Measurements from ENCODE around the gene UBE2E2.

Gene UBE2E2

GRCh38 chr3:23484386-23484785 lies 281.3 kb downstream of the UBE2E2 start:
- DNase-seq: no peak

- no peak for DNase-seq
Measured at GRCh38 chr3:23485922-23486321, 282.8 kb downstream of the UBE2E2 start.

- DNase-seq: no peak
Measured at GRCh38 chr3:23487015-23487414, 283.9 kb downstream of the UBE2E2 start.

DNA sequence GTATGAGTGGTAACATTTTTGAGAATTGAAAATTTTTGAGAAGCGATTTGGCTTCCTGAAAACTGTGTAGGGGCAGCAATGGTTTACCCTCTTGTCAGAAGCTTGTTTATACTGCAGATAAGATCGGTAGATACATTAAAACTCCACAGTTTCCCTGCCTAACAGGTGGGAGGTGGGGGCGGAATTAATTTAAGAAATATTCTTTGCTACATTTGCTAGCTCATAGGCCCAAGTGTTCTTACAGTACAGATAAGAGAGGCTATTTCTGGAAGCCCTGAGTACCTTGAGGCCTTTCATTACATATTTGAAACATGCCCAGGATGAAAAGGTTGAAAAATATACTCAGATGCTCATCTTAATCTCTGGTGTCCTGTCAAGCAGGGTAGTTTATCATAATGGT lies 285.5 kb downstream of the UBE2E2 start:
- DNase-seq: no peak

- DNase-seq: no peak
Measured at GRCh38 chr3:23489300-23490158, 286.4 kb downstream of the UBE2E2 start.

DNA sequence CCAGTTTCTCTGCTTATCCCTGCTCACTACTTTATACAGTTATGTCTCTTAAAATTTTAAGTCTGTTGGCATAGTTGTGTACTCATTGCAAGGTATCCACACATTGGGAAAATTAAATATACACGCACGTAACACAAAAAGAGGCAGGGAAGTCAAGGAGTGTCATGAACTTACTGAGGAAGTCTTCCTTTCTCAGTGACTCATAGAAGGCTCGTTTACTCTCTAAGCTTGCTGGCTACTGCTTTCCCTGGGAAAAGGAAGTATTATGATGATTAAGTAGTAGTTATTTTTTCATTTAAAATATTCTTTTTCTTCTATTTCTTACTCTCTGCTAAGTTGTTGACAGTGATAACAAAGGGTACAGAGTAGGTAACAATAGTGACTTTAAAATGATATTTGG lies 287.3 kb downstream of the UBE2E2 start:
- no peak for DNase-seq

DNA sequence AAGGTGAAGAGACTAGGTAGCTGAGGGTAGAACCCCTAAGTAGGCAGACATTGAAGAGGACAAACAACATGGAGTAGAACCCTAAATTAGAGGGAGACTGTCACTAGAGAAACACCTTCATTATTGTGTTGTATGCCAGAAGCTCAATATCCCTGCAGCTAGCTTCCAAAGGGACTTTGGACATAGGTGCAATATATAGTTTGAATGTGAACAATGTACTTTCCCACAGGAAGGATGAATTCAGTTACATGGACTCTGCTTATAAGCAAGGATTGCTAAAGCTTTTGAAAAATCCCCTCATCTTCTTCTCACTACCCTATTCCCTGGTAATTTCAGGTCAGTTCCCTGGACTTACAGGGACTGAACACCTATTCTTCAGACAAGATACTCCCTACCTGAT lies 288.9 kb downstream of the UBE2E2 start:
- DNase-seq: no peak

- no peak for DNase-seq
Measured at GRCh38 chr3:23493889-23494288, 290.8 kb downstream of the UBE2E2 start.

DNA sequence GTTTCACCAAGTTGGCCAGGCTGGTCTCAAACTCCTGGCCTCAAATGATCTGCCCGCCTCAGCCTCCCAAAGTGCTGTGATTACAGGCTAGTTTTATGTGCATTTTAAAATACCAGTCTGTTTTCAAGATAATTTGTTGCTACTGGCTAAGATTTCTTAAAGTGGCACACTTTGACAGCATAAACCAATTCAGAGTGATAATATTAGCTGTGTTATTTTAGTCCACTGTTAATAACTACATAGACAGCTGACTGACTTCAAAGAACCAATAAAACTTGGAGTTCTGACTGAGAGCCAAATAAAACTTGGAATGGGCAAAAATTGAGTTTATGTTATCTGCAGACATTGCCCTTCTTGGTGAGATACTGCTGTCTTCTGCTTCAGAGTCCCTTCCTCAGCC lies 291.8 kb downstream of the UBE2E2 start:
- DNase-seq: no peak

DNA sequence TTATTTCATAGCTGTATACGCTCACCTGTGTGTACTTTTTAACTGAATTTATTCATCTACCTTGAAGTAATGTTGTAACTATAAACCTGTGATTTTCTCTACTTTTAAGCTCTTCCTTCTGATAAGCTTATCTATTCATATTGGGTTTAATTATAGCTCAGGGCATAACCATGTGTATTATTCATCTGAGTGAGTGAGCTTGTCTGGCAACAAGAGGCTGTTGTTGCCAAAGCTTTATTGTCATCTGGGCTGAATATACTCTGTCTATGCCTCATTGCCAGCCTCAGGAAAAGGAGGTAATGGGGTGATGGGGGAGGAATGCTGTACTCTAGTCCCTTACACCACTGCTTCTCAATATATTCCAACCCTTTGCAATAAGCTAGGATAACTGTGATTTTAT lies 292.4 kb downstream of the UBE2E2 start:
- DNase-seq: no peak

DNA sequence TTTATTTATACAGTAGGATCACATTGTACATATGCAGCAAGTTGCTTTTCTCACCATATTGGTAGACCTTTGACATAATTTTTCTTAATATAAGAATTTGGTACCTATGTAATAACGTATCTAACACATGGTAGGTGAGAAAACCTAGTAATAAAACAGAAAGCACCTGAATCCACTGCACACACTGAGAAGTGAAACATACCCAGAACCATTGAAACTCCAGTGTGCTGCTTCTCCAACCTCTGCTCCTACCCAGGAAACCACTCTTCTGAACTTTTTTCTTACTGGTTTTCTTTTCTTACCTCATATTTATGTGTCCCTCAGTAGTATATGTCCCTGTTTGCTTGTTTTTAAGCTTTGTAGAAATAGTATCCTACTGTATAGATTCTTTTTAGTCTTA lies 293.0 kb downstream of the UBE2E2 start:
- DNase-seq: no peak

DNA sequence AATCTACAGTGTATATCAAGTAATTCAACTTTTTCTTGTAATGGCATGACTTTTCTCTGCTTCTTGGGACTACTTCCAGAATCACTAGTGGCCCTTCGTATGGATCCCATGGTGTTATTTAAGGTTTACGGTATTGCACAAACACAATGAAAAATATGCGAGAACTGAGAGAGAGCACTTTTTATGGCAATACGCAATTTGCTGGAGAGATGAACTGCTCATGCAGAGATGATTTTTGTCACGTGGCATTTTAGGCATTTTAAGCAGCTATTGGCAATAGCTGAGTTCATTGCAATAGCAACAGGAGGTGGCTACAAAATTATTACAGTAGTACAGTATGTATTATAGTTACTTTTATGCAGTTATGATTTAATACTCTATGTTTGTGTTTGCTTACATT lies 294.0 kb downstream of the UBE2E2 start:
- DNase-seq: no peak

DNA sequence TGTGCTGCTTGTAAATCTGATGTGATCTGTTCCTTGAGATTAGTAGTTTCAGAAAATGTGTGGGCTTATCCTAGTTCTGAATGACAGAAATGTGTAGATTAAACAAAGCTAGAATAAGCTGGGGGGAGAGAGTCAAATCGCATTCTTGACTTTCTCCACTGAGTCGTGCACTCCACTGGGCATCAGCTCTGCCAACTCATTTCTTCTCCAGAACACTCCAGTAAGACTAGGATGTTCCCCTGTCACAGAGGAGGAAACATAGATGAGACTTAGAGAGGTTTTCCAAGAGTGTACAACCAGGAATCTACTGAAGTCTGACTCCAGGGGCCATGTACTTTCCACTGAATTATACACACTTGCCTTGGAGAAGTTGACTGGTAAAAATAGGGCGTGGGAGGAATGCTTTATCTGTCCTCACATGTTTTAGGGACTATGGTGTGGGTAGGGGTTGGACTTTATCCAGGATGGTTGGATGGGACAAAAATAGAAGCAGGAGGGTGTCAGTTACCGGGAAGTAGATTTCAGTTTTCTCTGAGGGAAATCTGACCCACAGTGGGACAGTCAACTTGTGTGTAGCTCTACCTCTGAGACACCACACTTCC lies 298.2 kb downstream of the UBE2E2 start:
- no peak for DNase-seq

DNA sequence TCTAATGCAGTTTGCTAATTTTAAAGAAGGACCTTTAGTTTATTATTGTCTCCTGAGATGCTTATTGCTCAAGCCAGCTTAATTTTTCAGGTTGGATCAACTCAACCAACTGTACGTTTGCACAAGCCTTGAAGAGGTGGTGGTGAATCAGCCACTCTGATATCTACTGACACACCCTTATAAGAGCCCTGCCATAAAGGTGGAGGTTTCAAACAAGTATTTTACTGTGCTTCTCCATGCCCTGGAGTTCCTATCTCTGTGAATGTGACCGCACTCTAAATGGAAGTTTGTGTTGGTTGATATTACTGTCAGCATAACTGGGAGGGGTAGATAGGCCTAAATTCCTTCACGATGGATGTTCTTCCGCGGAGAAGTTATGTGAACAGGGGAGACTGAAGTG lies 305.3 kb downstream of the UBE2E2 start:
- DNase-seq: no peak

GRCh38 chr3:23518441-23518840 lies 315.3 kb downstream of the UBE2E2 start:
- no peak for DNase-seq

GRCh38 chr3:23519314-23520208 lies 316.4 kb downstream of the UBE2E2 start:
- DNase-seq: no peak

DNA sequence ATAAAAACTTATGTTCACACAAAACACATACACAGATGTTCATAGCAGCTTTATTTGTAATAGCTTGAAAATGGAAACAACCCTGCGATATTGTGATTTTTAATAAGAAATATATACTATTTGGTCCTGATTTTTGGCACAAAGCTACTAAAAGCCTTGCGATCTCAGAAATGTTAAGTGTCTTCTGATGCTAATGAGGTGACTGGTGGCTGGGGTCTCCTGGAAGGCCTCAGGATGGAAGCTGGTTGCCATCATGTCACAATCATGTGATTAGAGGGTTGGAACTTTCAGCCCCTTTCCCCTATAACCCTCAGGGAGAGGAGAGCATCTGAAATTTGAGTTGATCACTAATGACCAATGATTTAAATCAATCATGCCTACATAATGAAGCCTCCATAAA lies 324.2 kb downstream of the UBE2E2 start:
- no peak for DNase-seq

DNA sequence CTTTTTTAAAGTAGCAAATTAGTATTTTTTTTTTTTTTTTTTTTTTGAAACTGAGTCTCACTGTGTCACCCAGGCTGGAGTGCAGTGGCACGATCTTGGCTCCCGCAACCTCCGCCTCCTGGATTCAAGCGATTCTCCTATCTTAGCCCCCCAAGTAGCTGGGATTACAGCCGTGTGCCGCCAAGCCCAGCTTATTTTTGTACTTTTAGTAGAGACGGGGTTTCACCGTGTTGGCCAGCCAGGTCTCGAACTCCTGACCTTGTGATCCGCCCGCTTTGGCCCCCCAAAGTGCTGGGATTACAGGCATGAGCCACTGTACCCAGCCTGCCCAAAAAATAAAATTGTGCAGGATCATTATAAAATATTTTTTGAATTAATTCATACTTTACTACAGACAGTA lies 330.5 kb downstream of the UBE2E2 start:
- DNase-seq: no peak

DNA sequence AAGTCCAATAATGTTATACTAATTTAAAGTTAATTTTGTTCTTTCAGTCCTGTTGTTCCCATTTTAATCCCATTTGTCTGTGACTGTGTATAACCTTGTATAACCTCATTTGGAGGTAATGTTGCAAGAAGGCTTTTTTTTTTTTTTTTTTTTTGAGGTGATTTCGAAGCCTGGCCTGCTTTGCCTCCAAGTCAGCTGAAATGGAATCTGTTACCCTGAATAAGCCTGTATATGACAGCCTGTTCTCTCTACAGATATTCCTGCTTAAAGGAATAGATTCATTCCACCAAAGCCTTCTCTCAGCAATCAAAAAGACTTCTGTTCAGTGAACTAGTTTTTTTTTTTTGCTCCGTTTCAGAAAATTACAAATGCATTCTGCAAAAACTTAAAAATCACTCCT lies 330.9 kb downstream of the UBE2E2 start:
- DNase-seq: no peak

DNA sequence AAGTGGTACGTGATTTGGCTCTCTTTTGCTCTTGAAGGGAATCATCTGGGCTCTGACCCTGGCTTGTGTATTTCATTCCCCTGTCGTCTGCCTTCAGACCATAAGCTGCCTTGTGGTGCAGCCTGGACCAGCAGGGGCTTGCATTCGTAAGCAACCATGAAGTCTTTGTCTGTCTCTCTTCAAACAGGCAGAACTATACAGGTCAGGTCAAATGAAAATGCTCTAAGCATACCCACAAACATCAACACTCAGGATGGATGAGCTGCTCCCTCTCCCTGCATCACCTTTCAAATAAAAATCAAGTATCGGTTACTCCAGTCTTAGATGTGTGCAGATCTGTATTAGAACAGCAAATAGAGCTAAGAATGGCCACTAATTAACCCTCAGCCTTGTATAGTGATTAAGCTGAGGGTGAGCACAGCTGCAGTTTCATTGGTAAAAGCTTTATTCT lies 334.0 kb downstream of the UBE2E2 start:
- no peak for DNase-seq

GRCh38 chr3:23539185-23539584 lies 336.1 kb downstream of the UBE2E2 start:
- no peak for DNase-seq

DNA sequence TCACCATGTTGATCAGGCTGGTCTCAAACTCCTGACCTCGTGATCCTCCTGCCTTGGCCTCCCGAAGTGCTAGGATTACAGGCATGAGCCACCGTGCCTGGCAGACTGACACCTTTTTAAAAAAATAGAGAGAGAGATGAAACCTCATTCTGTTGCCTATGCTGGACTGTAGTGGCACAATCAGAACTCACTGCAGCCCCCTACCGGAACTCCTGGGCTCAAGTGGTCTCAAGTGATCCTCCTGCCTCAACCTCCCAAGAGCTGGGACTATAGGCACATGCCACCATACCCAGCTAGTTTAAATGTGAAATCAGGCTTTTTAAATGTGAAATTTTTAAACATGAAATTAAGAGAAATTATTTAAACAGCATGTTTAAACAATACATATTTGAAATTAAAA lies 337.5 kb downstream of the UBE2E2 start:
- no peak for DNase-seq

GRCh38 chr3:23542079-23542478 lies 339.0 kb downstream of the UBE2E2 start:
- DNase-seq: no peak
